Body of pancreas (tissue), 4 donors: ENCODE results near the gene SH2D3C. TPM values are rescaled to one million over a fixed set of nuclear protein-coding genes. Genes with fewer than 3 reads are reported as not detected.

ENCODE experiments used
- ATAC-seq: fragments of 150-250 bp; one replicate; pipeline ENCODE4 v1.9.1; 2016
- DNase-seq, 4 donors: peaks; one replicate each; pipeline ENCODE4 v3.0.0-alpha.2; 2019
- H3K27ac ChIP-seq, 4 donors: fragments of 200-600 bp; sonication (generic); 1 replicate in 3 of 4; 2 replicates in 1 of 4; pipeline versions ENCODE4 v1.5.1 to v1.6.1; 2016 to 2019; ENCODE audit warnings: mild to moderate bottlenecking in 1 of 4, mixed read lengths in 1 of 4, moderate library complexity in 1 of 4
- H3K27me3 ChIP-seq, 2 donors: fragments of 200-600 bp; sonication (generic); one replicate each; pipeline ENCODE4 v1.6.0; 2016; ENCODE audit warnings: mild to moderate bottlenecking in 1 of 2
- H3K36me3 ChIP-seq, 2 donors: fragments of 200-600 bp; sonication (generic); replicated peaks in 1 of 2; 2 replicates each; pipeline ENCODE4 v1.5.1; 2016; ENCODE audit warnings: low read depth in 2 of 2; ENCODE audit not compliant: insufficient read depth in 1 of 2
- H3K4me1 ChIP-seq: fragments of 200-600 bp; sonication (generic); one replicate; pipeline ENCODE4 v1.6.0; 2016
- H3K4me3 ChIP-seq, 2 donors: fragments of 200-600 bp; sonication (generic); 1 replicate in 1 of 2; 2 replicates in 1 of 2; pipeline ENCODE4 v1.5.1; 2016 to 2019
- H3K9me3 ChIP-seq, 3 donors: fragments of 200-600 bp; sonication (generic); 1 replicate in 2 of 3; 2 replicates in 1 of 3; pipeline ENCODE4 v1.5.1; 2016
- POLR2A ChIP-seq, 3 donors: fragments of 450-650 bp; IDR thresholded peaks; one replicate each; pipeline ENCODE4 v1.6.1; 2016; ENCODE audit warnings: antibody characterized with exemption in 3 of 3, mild to moderate bottlenecking in 2 of 3
- WGBS, 2 donors: methylation state at CpG; one replicate each; pipeline ENCODE4 v1.1.5; 2017; 5-methylcytosine and 5-hydroxymethylcytosine counted together
- intact Hi-C: fragments of 100-400 bp; cut with DNase I; formaldehyde crosslinking; loops from one replicate; pipeline ENCODE4 v1.15.1; 2023
- total RNA-seq, 2 donors: library from RNA; depleted of rRNA; stranded (reverse); fragments of >200 nt; gene quantifications; one replicate each; pipeline ENCODE4 v1.1.0, GENCODE V29; 2016
- TF ChIP-seq, protein P1 (sequence below), 7 experiments: fragments of 450-650 bp in 4 of 7; fragments of 200-600 bp in 3 of 7; sonication (generic) in 3 of 7; IDR thresholded peaks; one replicate each; pipeline ENCODE4 v1.5.1; 2016 to 2019; ENCODE audit warnings: antibody characterized with exemption in 7 of 7

SH2D3C gene
- total RNA-seq, 2 donors from 2014 or later: 3.3 to 4.2 TPM

DNA sequence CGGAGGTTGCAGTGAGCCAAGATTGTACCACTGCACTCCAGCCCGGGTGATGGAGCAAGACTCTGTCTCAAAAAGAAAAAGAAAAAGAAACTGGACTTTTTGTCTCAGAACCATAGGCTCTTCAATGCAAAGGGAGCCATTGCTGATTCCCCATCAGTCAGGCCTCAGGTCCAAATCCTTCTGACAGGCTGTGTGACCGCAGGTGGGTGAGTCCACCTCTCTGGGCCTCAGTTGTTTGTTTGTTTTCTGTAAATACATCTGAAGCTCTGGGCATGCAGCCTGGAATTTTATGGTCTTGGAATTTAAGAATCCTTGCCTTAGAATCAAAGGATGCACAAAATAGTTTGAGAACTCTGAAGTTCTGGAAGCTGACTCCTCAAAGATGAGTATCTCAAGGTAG is 22.2 kb downstream of the SH2D3C start:
- Histone ChIP-seq H3K36me3 (no peaks in the 10 kb centered on the region), H3K4me1 (peaks cover 7% of the 10 kb centered on the region), H3K4me3 (no peak overlapping the region), H3K27ac (no peak overlapping the region), H3K9me3 (no peaks in the 10 kb centered on the region), H3K27me3 (peaks cover 0 to 15% of the 10 kb centered on the region in 2 donors)
- TF ChIP-seq, protein P1, sequence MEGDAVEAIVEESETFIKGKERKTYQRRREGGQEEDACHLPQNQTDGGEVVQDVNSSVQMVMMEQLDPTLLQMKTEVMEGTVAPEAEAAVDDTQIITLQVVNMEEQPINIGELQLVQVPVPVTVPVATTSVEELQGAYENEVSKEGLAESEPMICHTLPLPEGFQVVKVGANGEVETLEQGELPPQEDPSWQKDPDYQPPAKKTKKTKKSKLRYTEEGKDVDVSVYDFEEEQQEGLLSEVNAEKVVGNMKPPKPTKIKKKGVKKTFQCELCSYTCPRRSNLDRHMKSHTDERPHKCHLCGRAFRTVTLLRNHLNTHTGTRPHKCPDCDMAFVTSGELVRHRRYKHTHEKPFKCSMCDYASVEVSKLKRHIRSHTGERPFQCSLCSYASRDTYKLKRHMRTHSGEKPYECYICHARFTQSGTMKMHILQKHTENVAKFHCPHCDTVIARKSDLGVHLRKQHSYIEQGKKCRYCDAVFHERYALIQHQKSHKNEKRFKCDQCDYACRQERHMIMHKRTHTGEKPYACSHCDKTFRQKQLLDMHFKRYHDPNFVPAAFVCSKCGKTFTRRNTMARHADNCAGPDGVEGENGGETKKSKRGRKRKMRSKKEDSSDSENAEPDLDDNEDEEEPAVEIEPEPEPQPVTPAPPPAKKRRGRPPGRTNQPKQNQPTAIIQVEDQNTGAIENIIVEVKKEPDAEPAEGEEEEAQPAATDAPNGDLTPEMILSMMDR (IDR thresholded peaks at IDR 0.05): no peak
- no peak for TF ChIP-seq POLR2A (IDR thresholded peaks at IDR 0.05)
- ATAC-seq: no peak
- 81 to 86% methylated on average over 3 of the region's 3 CpGs for WGBS, 2 donors
- DNase-seq: no peak
- intact Hi-C loops: no loop called here

DNA sequence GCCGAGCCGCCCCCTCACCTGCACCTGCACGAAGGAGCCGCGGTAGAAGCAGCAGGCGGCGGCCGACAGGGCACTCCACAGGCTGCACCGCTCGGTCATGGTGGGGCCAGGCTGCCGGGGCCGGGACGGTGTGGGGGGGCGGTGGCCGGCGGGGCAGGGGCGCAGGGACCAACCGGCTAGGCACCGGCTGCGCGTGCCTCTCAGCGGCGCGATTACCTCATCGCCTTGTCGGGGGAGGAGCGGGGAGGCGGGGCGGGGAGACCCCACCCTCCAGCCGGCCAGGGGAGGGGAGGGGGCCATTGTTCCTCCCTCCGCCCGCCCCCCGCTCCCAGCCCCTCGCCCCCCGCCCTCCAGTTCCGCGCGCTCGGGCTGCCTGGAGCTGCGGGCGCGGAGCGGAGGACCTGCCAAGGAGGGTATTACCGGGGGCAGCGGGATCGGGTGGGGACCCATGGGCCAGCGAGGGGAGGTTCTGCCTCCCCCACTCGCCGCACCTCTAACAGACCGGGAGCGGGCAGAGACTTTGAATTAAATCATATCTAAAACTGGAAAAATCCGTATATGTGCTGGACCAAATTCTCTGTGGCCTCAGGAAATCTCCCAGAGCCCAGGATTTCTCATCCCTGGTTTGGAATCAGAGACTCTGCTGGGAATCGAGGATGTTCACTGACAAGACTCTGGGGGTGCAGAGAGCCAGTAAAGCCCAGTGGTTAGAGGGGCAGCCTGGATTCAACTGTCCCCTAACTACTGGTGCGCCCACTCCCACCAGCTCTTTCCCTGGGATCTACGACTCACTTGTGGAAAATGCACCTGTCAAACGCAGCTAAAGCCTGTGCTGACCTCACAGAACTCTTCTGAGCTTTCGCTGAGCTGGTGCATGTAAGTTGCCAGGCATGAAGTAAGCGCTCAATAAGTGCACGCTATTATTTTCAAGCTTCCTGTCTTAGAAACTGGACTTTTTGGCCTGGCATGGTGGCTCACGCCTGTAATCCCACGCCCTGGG is 23.1 kb downstream of the SH2D3C start:
- peaks cover 0 to 15% of the 10 kb centered on the region in 2 donors for H3K27me3 ChIP-seq
- DNase-seq (no peak), ATAC-seq (peak; percentile 25)
- H3K9me3 ChIP-seq: no peaks in the 10 kb centered on the region
- TF ChIP-seq POLR2A (IDR thresholded peaks at IDR 0.05): no peak
- TF ChIP-seq, protein P1 (IDR thresholded peaks at IDR 0.05): no peak
- peaks cover 7% of the 10 kb centered on the region for H3K4me1 ChIP-seq
- 17 to 61% methylated on average over 9 to 49 of the region's 61 CpGs for WGBS, 2 donors
- no peak overlapping the region for H3K27ac ChIP-seq
- H3K4me3 ChIP-seq: no peak overlapping the region
- no peaks in the 10 kb centered on the region for H3K36me3 ChIP-seq
- intact Hi-C loops: no loop called here

DNA sequence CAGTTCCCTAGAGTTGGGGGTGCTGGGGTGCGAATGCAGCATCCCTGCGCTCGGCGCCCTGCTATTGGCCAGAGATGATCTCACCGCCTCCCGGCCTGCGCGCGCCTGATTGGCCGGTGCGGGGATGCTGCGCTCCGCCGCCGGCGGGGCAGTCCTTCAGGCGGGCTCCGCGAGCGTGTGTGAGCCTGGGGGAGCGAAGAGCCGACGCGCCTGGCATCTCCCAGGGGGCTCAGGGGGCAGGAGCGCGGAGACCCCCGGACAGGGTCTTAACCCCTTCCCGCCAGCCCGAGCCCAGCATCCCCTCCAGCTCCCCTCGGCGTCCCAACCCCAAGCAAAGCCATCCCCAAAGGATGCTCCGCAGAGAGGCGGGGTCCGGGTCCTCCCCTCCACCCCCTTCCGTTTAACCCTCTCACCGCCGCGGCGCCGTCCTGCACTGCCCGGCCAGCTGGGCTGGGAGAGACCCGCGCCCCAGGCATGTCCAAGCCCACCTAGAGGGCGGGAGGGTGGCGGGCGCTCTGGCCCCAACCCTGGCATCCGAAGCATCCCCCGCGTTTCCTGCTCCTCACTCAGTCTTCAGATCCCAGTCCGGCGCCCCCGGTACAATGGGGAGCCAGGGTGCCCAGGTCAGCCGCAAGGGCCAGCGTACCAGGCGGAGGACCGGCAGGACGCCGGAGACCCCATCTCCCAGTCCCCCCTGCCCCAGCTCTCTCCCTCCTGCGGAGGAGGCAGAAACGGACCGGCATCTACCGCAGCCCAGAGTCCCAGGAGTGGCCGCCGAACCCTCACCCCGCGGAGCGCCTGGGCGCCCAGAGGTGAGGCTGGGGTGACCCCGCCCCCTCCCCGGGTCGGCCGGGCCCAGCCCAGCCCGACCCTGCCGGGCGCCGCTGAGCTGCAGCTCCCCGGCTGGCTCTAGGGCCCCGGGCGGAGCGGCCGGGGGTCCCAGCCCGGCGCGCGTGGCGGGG is 24.1 kb downstream of the SH2D3C start:
- intact Hi-C loops: no loop called here
- Histone ChIP-seq H3K27me3 (peaks cover 0 to 15% of the 10 kb centered on the region in 2 donors), H3K9me3 (no peaks in the 10 kb centered on the region), H3K4me1 (peaks cover 7% of the 10 kb centered on the region), H3K27ac (no peak overlapping the region), H3K36me3 (no peaks in the 10 kb centered on the region), H3K4me3 (no peak overlapping the region)
- peak; percentile 27 for ATAC-seq
- no peak for DNase-seq
- WGBS, 2 donors: 11 to 14% methylated on average over 15 to 80 of the region's 86 CpGs
- TF ChIP-seq POLR2A (IDR thresholded peaks at IDR 0.05): no peak
- TF ChIP-seq, protein P1 (IDR thresholded peaks at IDR 0.05): no peak

DNA sequence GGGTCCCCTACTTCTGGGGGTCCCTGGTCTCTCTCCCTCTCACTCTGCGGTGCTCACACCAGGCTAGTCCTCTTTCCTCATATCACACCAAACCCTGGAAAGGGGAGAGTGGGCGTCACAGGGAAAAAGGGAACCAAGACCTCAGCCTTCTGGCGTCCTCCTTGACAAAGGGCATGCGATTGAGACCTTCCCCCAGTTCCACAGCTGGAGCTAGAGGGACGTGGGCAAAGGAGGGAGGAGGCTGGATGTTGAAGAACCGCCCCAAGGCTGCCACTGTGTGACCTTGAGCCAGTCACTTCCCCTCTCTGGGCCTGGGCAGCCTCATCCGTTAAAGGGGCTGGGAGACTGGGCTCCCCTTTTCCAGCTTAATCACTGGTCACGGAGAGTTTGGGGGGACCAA is 24.8 kb downstream of the SH2D3C start:
- ATAC-seq: no peak
- no peak overlapping the region for H3K27ac ChIP-seq
- H3K4me1 ChIP-seq: peaks cover 7% of the 10 kb centered on the region
- 48 to 56% methylated on average over 6 to 8 of the region's 8 CpGs for WGBS, 2 donors
- TF ChIP-seq POLR2A (IDR thresholded peaks at IDR 0.05): no peak
- TF ChIP-seq, protein P1 (IDR thresholded peaks at IDR 0.05): no peak
- H3K27me3 ChIP-seq: peaks cover 0 to 15% of the 10 kb centered on the region in 2 donors
- H3K9me3 ChIP-seq: no peaks in the 10 kb centered on the region
- no peaks in the 10 kb centered on the region for H3K36me3 ChIP-seq
- no peak for DNase-seq
- intact Hi-C loops: no loop called here
- no peak overlapping the region for H3K4me3 ChIP-seq
